HG02763 (cell line): ENCODE data around the gene CEP95.
A peak's percentile ranks its signal among the peaks of the same experiment; 100 is the strongest.
"Not testable (repeated sequence)": the region's sequence is repeated elsewhere in the genome, so short reads cannot be mapped to it uniquely, and the experiment has no call there.

Experiments
- ATAC-seq: cut with Tn5 transposase; IDR thresholded peaks from one replicate; pipeline ENCODE4 v1.9.1; 2021; ENCODE audit warnings: mild to moderate bottlenecking, moderate library complexity; ENCODE audit not compliant: unreplicated experiment

Gene CEP95, protein sequence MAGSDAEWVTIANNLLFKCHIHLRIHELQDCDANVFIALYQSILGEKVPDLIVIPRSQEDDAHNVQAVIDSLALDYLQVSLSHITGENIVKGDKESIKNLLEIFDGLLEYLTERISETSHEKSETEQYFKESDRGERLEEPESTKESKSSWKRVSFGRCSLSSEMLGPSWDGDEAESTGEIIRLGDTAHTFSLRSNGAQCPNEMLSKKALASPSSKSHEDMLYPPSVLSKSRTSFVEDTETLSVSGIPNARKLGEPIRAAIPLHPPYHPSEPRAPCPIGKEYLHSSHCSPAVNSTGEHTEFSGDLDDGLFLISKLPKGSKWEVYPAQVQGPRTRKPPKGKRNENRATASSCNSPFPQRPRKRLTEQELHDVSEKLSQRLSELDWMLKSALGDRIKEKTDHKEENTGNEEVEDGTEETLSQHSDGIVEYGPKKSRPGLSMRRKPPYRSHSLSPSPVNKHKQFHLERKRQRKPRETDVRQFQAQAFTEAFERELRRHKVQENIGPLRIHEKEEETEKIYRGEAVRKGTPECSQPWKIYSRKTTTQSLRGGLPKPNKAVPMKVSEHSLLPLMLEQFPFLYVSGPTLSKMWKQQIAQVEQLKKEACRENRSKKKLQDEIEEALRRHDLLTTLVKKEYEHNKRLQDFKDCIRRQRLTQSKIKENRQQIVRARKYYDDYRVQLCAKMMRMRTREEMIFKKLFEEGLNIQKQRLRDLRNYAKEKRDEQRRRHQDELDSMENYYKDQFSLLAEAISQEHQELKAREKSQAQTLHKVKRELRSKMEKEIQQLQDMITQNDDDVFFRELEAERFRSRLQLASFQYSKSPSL

GRCh38 chr17:64506576-64507412, at the start of gene CEP95:
Gene CEP95 (plus strand): TSS chr17:64506977. CDS start chr17:64507098, 121 bp downstream.
- ATAC-seq, result peak; percentile 61

- no peak for ATAC-seq
Observed at GRCh38 chr17:64457156-64457555, 49.6 kb upstream of the CEP95 start.

DNA sequence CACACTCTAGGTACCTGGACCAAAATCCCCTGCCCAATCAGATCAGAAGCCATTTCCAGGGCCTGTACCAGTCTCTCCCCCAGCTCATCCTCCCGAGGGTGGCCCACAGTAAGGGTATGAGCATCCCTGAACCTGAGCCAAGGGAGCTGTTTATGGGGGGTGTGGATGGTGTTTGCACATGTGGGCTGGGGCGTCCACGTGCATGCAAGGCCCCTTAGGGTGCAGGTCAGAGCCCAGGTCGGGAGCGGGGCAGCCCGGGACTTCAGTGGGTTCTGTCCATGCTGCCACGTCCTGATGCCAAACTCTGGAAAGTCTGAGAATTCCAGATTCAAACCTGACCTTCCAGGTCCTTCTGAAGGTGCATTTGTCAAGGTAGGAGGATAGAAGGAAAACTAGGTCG, 48.0 kb upstream of the CEP95 start:
- ATAC-seq, result no peak

DNA sequence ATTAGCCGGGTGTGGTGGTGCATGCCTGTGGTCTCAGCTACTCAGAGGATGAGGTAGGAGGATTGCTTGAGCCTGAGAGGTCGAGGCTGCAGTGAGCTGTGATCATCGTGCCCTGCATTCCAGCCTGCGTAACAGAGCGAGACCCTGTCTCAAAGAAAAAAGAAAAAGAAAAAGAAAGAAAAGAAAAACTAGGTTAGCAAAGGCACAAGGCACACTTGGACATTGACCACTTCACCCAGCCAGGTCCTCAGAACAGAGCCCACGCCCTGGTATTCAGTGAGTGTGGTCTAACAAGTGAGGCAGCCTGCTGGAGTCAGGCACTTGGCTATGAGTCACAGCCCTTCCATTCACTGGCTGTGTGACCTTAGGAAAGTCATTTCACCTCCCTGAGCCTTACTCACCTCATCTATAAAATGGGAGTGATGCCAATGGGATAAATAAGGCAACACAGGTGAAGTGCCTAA, 47.5 kb upstream of the CEP95 start:
- no peak for ATAC-seq

- not testable (repeated sequence) for ATAC-seq
Observed at GRCh38 chr17:64459818-64460217, 47.0 kb upstream of the CEP95 start.

DNA sequence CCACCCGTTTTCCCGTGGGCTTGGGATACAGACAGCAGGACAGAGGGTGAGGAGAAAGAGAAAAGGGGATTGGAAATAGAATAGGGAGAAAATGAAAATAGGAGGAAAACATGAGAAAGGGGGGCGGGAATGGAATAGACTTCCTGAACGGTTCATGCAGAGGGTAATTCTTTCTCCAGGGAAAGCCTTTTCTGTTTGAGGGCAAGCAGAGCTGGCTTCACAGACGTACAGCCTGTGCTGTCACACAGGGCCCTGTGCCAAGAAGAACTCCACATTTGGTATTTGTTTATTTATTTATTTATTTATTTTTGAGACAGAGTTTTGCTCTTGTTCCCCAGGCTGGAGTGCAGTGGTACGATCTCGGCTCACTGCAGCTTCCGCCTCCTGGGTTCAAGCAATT, 45.8 kb upstream of the CEP95 start:
- no peak for ATAC-seq

GRCh38 chr17:64461788-64462187, 45.0 kb upstream of the CEP95 start:
- no peak for ATAC-seq

- ATAC-seq, result no peak
Observed at GRCh38 chr17:64466019-64466735, 40.6 kb upstream of the CEP95 start.

GRCh38 chr17:64466834-64467233, 39.9 kb upstream of the CEP95 start:
- not testable (repeated sequence) for ATAC-seq

- ATAC-seq, result no peak
Observed at GRCh38 chr17:64470625-64471024, 36.2 kb upstream of the CEP95 start.

DNA sequence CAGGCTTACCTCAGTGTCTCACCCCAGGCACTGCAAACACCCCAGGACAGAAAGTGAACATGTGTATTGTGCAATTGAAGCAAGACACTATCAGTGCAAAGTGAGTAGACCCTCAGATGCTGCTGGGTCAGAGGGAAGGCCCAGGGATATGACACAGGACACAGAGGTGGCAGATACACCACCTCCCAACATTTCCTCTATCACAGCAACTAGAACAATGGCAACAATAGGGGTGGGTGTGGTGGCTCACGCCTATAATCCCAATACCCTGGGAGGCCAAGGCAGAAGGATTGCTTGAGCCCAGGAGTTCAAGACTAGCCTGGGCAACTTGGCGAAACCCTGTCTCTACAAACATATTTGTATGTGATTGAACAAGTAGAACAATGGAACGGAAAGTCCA, 35.3 kb upstream of the CEP95 start:
- no peak for ATAC-seq

GRCh38 chr17:64472564-64472963, 34.2 kb upstream of the CEP95 start:
- no peak for ATAC-seq

GRCh38 chr17:64477849-64478248, 28.9 kb upstream of the CEP95 start:
- ATAC-seq, result no peak

DNA sequence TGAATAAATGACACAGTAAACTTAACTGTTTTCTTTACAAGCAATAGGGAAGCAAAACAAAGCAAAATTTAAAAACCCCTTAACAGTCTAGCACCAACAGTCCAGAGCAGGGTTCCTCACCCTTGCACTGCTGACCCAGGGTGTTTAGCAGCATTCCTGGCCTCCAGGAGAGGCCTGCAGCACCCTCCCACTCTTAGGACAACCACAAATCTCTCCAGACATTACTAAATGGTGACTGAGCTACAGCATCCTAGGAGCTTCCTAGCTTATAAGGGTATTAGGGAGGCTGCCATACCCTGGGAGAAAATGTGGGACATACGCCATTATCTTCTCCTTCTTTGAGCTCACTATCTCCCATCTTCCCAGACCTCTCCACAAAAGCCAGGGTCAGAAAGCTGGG, 25.8 kb upstream of the CEP95 start:
- no peak for ATAC-seq

- ATAC-seq, result no peak
Observed at GRCh38 chr17:64484380-64484779, 22.4 kb upstream of the CEP95 start.

DNA sequence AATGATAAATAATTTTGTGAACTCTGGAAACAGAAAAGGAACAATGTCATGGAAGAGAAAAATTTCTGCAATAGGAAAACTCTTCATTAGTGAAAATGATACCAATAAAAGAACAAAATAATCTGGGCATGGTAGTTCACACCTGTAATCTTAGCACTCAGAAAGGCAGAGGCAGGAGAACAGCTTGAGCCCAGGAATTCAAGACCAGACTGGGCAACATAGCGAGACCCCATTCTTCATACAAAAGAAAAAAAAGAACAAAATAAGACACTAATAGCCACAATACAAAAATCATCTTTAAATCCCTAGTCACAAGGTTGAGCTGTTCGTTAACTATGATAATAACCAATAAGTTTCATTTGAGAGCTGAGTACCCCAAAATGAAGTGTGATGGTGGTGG, 18.5 kb upstream of the CEP95 start:
- no peak for ATAC-seq

- no peak for ATAC-seq
Observed at GRCh38 chr17:64491034-64491860, 15.5 kb upstream of the CEP95 start.

DNA sequence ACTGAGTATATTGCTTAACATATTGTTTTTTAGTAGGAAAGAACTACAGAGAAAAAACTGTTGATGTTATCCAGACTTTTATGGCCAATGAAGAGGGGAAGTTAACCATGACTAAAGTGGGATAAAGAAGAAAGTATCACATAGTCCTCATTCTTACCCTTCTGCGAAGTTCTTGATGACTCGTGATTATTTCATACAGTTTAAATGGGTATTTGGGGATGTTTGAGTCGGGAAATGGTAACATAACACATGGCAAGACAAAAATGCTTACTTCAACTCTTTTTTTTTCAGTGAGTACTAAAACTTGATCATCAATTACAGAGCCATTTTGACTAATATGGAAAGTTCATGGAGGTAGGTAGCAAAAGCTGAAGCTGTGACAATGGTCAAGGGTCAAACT, 14.8 kb upstream of the CEP95 start:
- no peak for ATAC-seq

DNA sequence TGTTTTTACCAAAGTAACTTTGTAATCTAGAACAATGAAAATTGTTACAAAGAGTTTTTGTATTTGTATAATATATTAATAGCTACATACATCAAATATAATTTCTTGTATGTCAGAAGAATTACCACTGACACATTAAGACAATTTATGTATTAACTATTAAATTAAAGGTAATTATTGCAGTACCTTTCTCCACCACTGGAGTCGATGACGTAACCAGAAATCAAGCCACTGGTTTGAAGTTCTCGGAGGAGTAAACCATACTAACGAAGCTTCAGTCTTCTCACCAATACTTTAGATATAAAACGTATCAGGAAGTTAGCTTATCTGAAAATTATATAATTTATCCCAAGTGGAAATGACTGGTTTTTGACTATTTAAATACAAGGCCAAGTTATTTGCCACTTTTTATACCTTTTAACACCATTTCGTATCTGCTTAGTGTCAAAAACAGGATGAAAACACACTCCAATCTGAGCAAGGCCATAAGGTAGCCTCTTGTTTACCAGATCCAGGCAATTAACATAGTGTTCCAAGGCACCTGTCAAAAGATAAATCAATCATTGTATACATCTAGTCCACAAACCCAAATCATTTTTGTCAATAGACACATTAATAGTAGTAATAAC, 14.2 kb upstream of the CEP95 start:
- no peak for ATAC-seq
